Heart right ventricle (tissue), 16 donors: ENCODE data around the gene NECTIN2. TPM values are rescaled to one million over a fixed set of nuclear protein-coding genes. Genes with fewer than 3 reads are reported as not detected.

Experiments used
- ATAC-seq, 8 donors: fragments of 200-7000 bp; cut with Tn5 transposase; one replicate each; pipeline ENCODE4 v1.9.1; 2020; ENCODE audit warnings: mild to moderate bottlenecking in 8 of 8, moderate library complexity in 8 of 8, moderate number of reproducible peaks in 1 of 8
- DNase-seq, 2 donors: peaks; one replicate each; pipeline ENCODE4 v3.0.0-alpha.2; 2020
- H3K27ac ChIP-seq, 10 donors: fragments of 200-600 bp; sonication (generic) in 2 of 10; one replicate each; pipeline versions ENCODE4 v1.5.0 to v1.8.0; 2020 to 2022; ENCODE audit warnings: mild to moderate bottlenecking in 3 of 10
- H3K27me3 ChIP-seq, 7 donors: fragments of 200-600 bp; one replicate each; pipeline ENCODE4 v1.8.0; 2021 to 2022; ENCODE audit warnings: mild to moderate bottlenecking in 2 of 7
- H3K36me3 ChIP-seq, 9 donors: fragments of 200-600 bp; sonication (generic) in 1 of 9; one replicate each; pipeline versions ENCODE4 v1.5.0 to v1.8.0; 2020 to 2022; ENCODE audit warnings: mild to moderate bottlenecking in 2 of 9
- H3K4me1 ChIP-seq, 9 donors: fragments of 200-600 bp; sonication (generic) in 1 of 9; one replicate each; pipeline versions ENCODE4 v1.5.0 to v1.8.0; 2020 to 2022; ENCODE audit warnings: mild to moderate bottlenecking in 4 of 9
- H3K4me3 ChIP-seq, 10 donors: fragments of 200-600 bp; sonication (generic) in 2 of 10; one replicate each; pipeline versions ENCODE4 v1.5.0 to v1.8.0; 2020 to 2022; ENCODE audit warnings: mild to moderate bottlenecking in 7 of 10, moderate library complexity in 2 of 10
- H3K9me3 ChIP-seq, 11 donors: fragments of 200-600 bp in 10 of 11; sonication (generic) in 2 of 11; one replicate each; pipeline versions ENCODE4 v1.5.0 to v1.8.0; 2013 to 2022; ENCODE audit warnings: mild to moderate bottlenecking in 2 of 11, control low read depth in 1 of 11, moderate library complexity in 1 of 11
- CTCF ChIP-seq, 9 donors: fragments of 200-600 bp; sonication (generic) in 2 of 9; IDR thresholded peaks; one replicate each; pipeline versions ENCODE4 v1.5.0 to v1.8.0; 2021 to 2022; ENCODE audit warnings: antibody characterized with exemption in 9 of 9, mild to moderate bottlenecking in 5 of 9, moderate library complexity in 1 of 9
- WGBS, 2 donors: extraction: QIAGEN DNeasy Blood & Tissue Kit; methylation state at CpG; one replicate each; pipeline ENCODE4 v1.1.7; 2013; ENCODE audit warnings: inconsistent platforms in 1 of 2; 5-methylcytosine and 5-hydroxymethylcytosine counted together
- intact Hi-C, 10 donors: fragments of 100-400 bp; cut with DNase I; formaldehyde crosslinking; loops; one replicate each; pipeline versions ENCODE4 v1.11.1 to v1.14.2; 2022
- polyA plus RNA-seq, 2 donors: library from polyadenylated mRNA; stranded (reverse); fragments of 200-250 nt; gene quantifications; one replicate each; pipeline ENCODE4 v1.2.3, GENCODE V29; 2013
- total RNA-seq, 10 donors: library from RNA; stranded (reverse); fragmentation: NEBNext Ultra II Directional in 3 of 10; extraction: Animal tissue kit (Norgen Biotek cat#: 25700) in 3 of 10; gene quantifications; one replicate each; pipeline versions ENCODE4 v1.2.1 to v1.2.4, GENCODE V29; 2021 to 2023
- donor health status: Arrhythmogenic right ventricular cardiomyopathy.
- donor health status: ischemic (EF 13 %, LVEDD 7.1; RV severe dilation, severe dysfunction).
- donor health status: healthy with polysubstance abuse.
- donor health status: DM: no; HTN: yes; CAD: no.
- donor health status: DM: no; HTN: no; CAD: no.
- donor health status: ischemic (EF 25% LVEDD 6.9; RV normal size, moderate dysfunction).
- donor health status: ischemic (EF 25% LVEDD 5.7; RV mildly dilated, moderate dysfunction).
- donor health status: healthy.
- donor health status: DM: yes; HTN: yes; CAD: no.
- donor health status: Ischemic cardiomyopathy.
- donor health status: ischemic (EF 35%, LVEDD 5.7; RV mildly dilated, moderate dysfunction).
- donor health status: nonischemic (EF 11% LVEDD 7.7; RV severe dilation, severe dysfunction).
- donor health status: DM: yes; HTN: yes; CAD: no.
- donor health status: PGD.
- donor health status: ischemic (EF 29% LVEDD 5.4; RV normal size, mild dysfunction).
- donor health status: nonischemic (EF 23%, LVEDD 6.1; RV moderate dilation, normal function).

The NECTIN2 gene
- total and polyA plus RNA-seq, 12 donors, result 34.1 to 96.8 (median 49.0) TPM

GRCh38 chr19:44889830-44890365 is 43.8 kb downstream of the NECTIN2 start:
- no peak for DNase-seq
- H3K36me3 ChIP-seq, result peaks cover 0 to 66% (median 37%) of the 10 kb centered on the region in 9 donors
- peaks cover 13 to 28% (median 25%) of the 10 kb centered on the region in 9 donors for H3K4me1 ChIP-seq
- peak overlapping the region; percentile 16 to 87 (median 58) for H3K4me3 ChIP-seq
- intact Hi-C loops, result loop anchor here in 5 of 10 donors (2.0 to 10.0 kb wide), 3 partner anchors 43 to 285 kb away; partner anchors contain the start of genes NECTIN2 (in 5 of the 5), BLOC1S3 (in 1 of the 5) and TRAPPC6A (in 1 of the 5)
- H3K27me3 ChIP-seq, result no peaks in the 10 kb centered on the region
- no peak for TF ChIP-seq CTCF (IDR thresholded peaks at IDR 0.05)
- H3K27ac ChIP-seq, result peak overlapping the region in 8 of 10 donors; percentile 81 to 98 (median 92)
- WGBS, 2 donors, result 54 to 56% methylated on average over 17 of the region's 17 CpGs
- no peak for ATAC-seq
- no peaks in the 10 kb centered on the region for H3K9me3 ChIP-seq

- H3K27ac ChIP-seq, result peak overlapping the region; percentile 81 to 98 (median 92)
- peaks cover 0 to 68% (median 37%) of the 10 kb centered on the region in 9 donors for H3K36me3 ChIP-seq
- peak overlapping the region; percentile 16 to 87 (median 58) for H3K4me3 ChIP-seq
- WGBS, 2 donors, result 0% methylated on average over 39 to 40 of the region's 40 CpGs
- intact Hi-C loops, result loop anchor here in 5 of 10 donors (2.0 to 10.0 kb wide), 3 partner anchors 43 to 284 kb away; partner anchors contain the start of genes NECTIN2 (in 5 of the 5), BLOC1S3 (in 1 of the 5) and TRAPPC6A (in 1 of the 5)
- H3K4me1 ChIP-seq, result peaks cover 13 to 28% (median 25%) of the 10 kb centered on the region in 9 donors
- H3K9me3 ChIP-seq, result no peaks in the 10 kb centered on the region
- DNase-seq, result peak; percentile 100
- ATAC-seq, result peak; percentile 88 to 96 (median 94)
- no peak for TF ChIP-seq CTCF (IDR thresholded peaks at IDR 0.05)
- H3K27me3 ChIP-seq, result no peaks in the 10 kb centered on the region
These were observed 44.4 kb downstream of the NECTIN2 start for GRCh38 chr19:44890366-44891015.

GRCh38 chr19:44891016-44891882 is 45.2 kb downstream of the NECTIN2 start, which contains the start of gene TOMM40:
TOMM40 (plus strand) TSS chr19:44891254; CDS start chr19:44891416, 162 bp downstream.
- H3K36me3 ChIP-seq, result peaks cover 4 to 68% (median 40%) of the 10 kb centered on the region in 9 donors
- 0% methylated on average over 71 to 81 of the region's 81 CpGs for WGBS, 2 donors
- peak in 1 of 9 donors; percentile 18 for TF ChIP-seq CTCF (IDR thresholded peaks at IDR 0.05)
- DNase-seq (no peak), ATAC-seq (peak in 1 of 8 donors; percentile 86)
- peaks cover 13 to 28% (median 25%) of the 10 kb centered on the region in 9 donors for H3K4me1 ChIP-seq
- H3K4me3 ChIP-seq, result peak within 1 kb of the TSS; percentile 68 to 100 (median 85)
- H3K27me3 ChIP-seq, result no peaks in the 10 kb centered on the region
- H3K9me3 ChIP-seq, result no peaks in the 10 kb centered on the region
- H3K27ac ChIP-seq, result peak within 1 kb of the TSS; percentile 81 to 98 (median 92)
- intact Hi-C loops, result loop anchor here in 5 of 10 donors (2.0 to 10.0 kb wide), 3 partner anchors 44 to 284 kb away; partner anchors contain the start of genes NECTIN2 (in 5 of the 5), BLOC1S3 (in 1 of the 5) and TRAPPC6A (in 1 of the 5)
